HG03196 (cell line): ENCODE data around the gene PLSCR3.
A peak's percentile ranks its signal among the peaks of the same experiment; 100 is the strongest.

ENCODE experiments used
- ATAC-seq: cut with Tn5 transposase; IDR thresholded peaks from one replicate; pipeline ENCODE4 v1.9.1; 2021; ENCODE audit not compliant: unreplicated experiment

The PLSCR3 gene

DNA sequence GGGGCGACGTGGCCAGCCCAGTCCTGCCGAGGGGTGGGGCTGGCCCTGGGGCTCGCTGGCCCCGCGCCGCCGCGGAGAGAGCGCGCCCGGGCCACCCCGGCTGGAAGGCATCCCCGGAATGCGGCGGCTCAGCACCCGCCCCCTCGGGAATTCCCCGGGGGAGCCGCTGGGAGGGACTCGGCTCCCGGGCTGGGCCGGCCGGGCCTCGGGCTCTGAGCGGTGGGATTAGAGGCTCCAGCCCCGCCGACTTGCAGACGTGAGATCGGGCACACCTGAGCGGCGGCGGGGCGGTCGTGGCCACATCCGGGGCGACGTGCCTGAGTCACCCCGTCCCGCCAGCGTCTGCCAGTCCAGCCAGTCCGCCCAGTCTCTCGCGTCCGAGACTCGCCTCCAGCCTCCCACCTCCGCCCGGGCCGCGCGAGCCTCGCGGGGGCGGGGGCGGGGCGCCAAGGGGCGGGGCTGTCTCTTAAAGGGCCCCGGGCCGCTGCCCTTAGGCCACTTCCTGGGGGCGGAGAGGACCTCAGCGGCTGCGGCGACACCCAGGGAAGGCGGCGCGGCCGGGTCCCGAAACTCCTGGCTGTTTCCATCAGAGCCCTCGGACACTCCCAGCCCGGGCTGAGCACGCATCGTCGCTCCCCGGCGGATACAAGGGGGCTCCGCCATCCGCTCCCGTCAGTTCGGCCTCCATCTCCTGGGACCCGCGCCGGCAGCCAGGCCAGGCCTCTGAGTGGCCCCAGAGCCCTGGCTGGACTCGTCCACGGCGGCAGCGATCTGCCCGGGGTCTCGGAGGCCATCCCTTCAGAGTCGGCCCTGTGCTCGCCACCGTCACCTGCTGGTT is 42.4 kb downstream of the PLSCR3 start, which contains the start of gene KCTD11:
KCTD11 (plus strand) TSS at position 498 of the 838 bp plus-strand sequence.
- ATAC-seq, result peak; percentile 68

DNA sequence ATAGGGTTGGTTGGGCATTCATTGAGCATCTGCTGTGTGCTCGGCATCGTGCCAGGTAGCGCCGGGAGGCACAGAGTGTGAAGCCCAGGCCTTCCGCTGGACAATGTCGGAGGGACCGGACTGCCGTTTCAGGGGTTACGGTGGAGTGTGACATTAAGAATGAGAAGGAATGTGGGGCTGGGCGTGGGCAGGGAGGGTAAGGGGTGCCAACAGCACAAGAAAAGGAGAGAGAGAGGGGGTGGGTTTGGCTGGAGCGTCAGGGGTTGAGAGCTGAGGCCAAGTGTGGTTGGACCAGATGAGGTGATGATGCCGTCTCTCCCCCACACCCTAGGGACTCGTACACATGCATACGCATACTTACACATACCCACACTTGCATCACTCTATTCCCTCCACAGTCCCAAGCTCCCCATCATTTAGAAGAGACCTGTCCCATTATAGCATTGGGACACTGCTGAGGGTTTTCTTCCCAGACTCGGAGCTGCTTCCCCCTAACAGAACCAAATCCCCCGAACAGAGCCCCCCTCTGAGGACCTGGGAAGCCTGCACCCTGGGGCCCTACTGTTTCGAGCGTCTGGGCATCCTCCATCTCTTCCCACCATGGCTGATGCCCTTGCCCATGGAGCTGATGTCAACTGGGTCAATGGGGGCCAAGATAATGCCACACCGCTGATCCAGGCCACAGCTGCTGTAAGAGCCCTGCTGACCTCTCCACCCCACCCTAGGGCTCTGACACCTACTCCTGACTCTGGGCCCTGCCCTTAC is 45.7 kb downstream of the PLSCR3 start:
- ATAC-seq, result no peak

DNA sequence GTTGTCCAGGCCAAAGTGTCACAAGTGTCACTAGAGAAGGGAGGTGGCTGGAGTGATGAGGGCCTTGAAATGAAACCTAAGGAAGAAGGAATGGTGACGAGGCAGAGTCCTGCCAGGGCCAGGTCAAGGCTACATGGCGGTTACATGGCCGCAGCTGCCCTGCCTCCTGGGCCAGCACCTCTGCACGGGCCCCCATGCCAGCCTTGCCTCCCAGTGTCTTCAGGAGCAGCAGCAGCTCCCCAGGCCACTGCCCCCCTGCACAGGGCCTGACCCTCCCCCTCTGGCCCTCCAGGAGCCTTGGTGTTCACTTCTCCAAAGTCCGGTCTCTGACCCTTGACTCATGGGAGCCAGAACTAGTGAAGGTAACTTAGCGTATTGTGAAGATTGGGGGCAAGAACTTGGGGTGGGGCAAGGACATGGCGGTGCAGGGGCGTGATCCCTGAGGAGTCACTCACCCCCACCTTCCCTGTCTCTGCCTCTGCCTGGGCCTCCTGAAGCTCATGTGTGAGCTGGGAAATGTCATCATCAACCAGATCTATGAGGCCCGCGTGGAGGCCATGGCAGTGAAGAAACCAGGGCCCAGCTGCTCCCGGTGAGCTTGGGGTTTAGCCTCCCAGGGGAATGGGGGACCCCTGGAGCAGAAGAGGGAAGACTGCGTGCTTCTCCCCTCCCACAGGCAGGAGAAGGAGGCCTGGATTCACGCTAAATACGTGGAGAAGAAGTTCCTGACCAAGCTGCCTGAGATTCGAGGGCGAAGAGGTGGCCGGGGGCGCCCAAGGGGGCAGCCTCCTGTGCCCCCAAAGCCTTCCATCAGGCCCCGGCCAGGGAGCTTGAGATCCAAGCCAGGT is 46.5 kb downstream of the PLSCR3 start:
- no peak for ATAC-seq

- ATAC-seq, result no peak
Observed at GRCh38 chr17:7346761-7347614, 47.3 kb downstream of the PLSCR3 start.

DNA sequence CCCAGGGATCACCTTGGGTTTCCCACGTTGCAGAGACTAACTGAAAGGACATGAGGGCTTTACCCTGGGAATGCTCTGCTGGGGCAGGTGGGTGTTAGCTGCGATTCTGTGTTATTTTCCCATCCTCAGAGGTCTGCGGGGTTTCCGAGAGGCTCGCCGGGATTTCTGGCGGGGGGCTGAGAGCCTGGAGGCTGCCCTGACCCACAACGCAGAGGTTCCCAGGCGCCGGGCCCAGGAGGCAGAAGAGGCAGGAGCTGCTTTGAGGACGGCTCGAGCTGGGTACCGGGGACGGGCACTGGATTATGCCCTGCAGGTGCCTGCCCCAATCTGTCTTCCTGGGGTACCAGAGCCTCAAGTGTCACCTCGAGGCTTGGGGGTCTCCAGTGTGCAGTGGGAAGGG is 51.1 kb downstream of the PLSCR3 start:
- no peak for ATAC-seq

GRCh38 chr17:7341842-7342241 is 52.5 kb downstream of the PLSCR3 start:
- no peak for ATAC-seq

- ATAC-seq, result no peak
Observed at GRCh38 chr17:7340179-7340578, 54.1 kb downstream of the PLSCR3 start.
